ENCODE measurements around the gene FAM117A.

The FAM117A gene, protein sequence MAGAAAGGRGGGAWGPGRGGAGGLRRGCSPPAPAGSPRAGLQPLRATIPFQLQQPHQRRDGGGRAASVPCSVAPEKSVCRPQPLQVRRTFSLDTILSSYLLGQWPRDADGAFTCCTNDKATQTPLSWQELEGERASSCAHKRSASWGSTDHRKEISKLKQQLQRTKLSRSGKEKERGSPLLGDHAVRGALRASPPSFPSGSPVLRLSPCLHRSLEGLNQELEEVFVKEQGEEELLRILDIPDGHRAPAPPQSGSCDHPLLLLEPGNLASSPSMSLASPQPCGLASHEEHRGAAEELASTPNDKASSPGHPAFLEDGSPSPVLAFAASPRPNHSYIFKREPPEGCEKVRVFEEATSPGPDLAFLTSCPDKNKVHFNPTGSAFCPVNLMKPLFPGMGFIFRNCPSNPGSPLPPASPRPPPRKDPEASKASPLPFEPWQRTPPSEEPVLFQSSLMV
- total RNA-seq = 13.5 to 126 (median 41.7) reads per million in 9 experiments

DNA sequence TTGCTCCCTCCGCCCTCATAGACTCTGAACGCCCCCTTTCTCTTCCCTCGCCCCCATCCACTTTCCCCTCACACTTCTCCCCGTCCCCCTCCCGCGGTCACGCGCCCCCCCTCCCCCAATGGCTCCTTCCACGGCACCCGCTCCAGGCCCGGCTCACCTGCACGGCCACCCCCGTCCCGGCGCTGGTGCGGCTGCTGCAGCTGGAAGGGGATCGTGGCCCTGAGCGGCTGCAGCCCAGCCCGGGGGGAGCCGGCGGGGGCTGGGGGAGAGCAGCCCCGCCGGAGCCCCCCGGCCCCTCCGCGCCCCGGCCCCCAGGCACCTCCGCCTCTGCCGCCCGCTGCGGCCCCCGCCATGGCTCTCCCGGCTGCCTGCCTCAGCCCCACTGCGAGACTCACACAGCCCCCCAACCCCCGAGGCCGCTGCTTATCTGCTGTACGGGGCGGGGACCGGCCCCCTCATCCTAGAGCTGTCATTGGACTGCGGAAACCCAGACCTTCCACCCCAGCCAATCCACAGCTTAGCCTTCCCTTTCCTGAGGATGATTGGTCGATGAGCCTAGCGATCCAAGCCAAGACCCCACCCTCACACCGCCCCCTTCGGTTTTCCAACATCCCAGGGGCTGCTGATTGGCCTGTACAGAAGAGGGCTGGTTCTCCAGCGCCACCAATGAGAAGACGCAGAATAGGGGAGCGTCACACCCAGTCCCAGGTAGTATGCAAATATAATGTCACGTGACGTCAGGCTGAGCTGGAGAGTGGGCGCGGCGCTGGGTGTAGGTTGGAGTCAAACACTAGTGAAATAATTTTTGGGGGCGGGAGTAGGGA, at the start of gene FAM117A:
Gene FAM117A, minus strand, starts transcription at position 397 of the 824 bp plus-strand sequence. Its CDS starts 44 bp downstream, at position 353.
- ATAC-seq (replicated peaks) = peak; percentile 80
- H3K36me3 Mint-ChIP-seq (ENCODE audit: insufficient read depth) = peaks cover 32% of the 10 kb centered on the region
- peaks cover 49 to 58% of the 10 kb centered on the region in 2 donors for H3K4me1 Mint-ChIP-seq (ENCODE audit: low read depth in 2 of 2)

DNA sequence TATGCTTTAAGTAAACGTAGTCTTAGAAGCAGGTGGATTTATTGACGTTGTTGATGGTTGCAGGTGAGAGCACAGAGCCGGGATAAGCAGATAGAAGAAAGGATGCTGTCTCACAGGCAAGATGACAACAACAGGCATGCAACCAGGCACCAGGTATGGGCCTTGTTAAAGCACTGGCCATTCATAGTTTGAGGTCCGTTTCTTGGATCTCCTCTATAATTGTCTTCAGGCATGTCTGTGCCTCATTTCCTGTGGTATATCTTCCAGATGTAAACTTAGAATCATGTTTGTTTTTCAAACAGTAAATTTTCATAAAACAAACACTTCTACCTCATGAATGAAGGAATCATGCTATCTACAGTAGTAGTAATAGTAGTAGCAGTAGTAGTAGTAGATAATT, 45.1 kb upstream of the FAM117A start:
- DNase-seq (no peak), ATAC-seq (replicated peaks) (no peak)
- H3K36me3 Mint-ChIP-seq (ENCODE audit: insufficient read depth) = peaks cover 91% of the 10 kb centered on the region
- peak overlapping the region in 1 of 2 donors; percentile 57 for H3K27ac Mint-ChIP-seq
- no peaks in the 10 kb centered on the region for H3K9me3 Mint-ChIP-seq
- no peak overlapping the region for H3K4me3 Mint-ChIP-seq
- no peaks in the 10 kb centered on the region for H3K27me3 Mint-ChIP-seq
- peaks cover 11 to 42% of the 10 kb centered on the region in 2 donors for H3K4me1 Mint-ChIP-seq (ENCODE audit: low read depth in 2 of 2)

More for the DNA sequence above, at the start of gene FAM117A:
- Mint-ChIP-seq H3K27me3 (no peaks in the 10 kb centered on the region), H3K4me3 (peak within 1 kb of the TSS; percentile 95 to 97), H3K9me3 (no peaks in the 10 kb centered on the region), H3K27ac (peak within 1 kb of the TSS; percentile 95 to 99)
- peak; percentile 92 to 93 (median 92) for DNase-seq

DNA sequence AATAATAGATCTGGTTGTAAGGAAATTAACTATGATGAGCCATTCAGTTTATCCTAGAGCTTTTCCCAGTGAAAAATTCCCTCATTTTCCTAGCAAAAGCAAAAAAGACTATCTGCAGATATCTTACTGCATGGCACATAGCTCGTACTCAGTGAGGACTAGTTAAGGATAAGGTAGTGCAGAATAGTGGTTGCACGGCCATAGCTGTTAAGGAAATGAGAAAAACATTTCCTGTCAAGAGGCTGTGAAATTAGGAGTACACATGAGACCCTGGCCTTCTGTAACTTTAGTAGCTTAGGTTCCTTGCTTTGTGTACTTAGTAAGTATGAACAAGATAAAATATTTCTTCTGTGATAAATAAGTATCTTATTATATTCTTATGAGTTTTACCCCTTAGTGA, 34.8 kb upstream of the FAM117A start:
- Mint-ChIP-seq H3K4me3 (no peak overlapping the region), H3K4me1 (ENCODE audit: low read depth in 2 of 2) (peaks cover 28 to 49% of the 10 kb centered on the region in 2 donors), H3K9me3 (no peaks in the 10 kb centered on the region), H3K27me3 (no peaks in the 10 kb centered on the region), H3K36me3 (ENCODE audit: insufficient read depth) (peaks cover 96% of the 10 kb centered on the region), H3K27ac (peak overlapping the region in 1 of 2 donors; percentile 32)
- ATAC-seq (replicated peaks) = peak; percentile 48
- DNase-seq = no peak

DNA sequence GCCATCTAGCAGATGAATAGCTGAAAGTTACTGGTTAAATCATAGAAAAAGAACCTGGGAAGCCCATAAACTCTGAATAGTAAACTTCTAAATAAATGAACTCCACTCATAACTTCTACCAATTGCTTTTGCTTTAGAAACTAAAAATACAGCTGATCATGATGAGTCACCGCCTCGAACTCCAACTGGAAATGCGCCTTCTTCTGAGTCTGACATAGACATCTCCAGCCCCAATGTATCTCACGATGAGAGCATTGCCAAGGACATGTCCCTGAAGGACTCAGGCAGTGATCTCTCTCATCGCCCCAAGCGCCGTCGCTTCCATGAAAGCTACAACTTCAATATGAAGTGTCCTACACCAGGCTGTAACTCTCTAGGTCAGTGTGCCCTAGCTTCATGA, 34.3 kb upstream of the FAM117A start:
- peaks cover 28 to 52% of the 10 kb centered on the region in 2 donors for H3K4me1 Mint-ChIP-seq (ENCODE audit: low read depth in 2 of 2)
- DNase-seq = no peak
- peaks cover 96% of the 10 kb centered on the region for H3K36me3 Mint-ChIP-seq (ENCODE audit: insufficient read depth)
- H3K4me3 Mint-ChIP-seq = no peak overlapping the region
- no peaks in the 10 kb centered on the region for H3K9me3 Mint-ChIP-seq
- no peaks in the 10 kb centered on the region for H3K27me3 Mint-ChIP-seq
- no peak overlapping the region for H3K27ac Mint-ChIP-seq
- no peak for ATAC-seq (replicated peaks)

DNA sequence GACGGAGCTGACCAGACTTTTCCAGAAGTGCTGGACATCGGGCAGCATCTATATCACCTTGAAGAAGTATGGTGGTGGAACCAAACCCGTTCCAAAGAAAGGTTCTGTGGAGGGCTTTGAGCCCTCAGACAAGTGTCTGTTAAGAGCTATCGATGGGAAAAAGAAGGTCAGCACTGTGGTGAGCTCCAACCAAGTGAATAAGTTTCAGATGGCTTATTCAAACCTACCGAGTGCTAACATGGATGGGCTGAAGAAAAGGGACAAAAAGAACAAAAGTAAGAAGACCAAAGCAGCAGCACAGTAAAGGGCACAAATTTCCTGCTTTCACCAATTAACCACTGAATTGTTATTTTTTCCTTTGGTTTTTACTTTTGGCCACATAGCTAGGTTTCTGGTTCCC, 31.4 kb upstream of the FAM117A start:
- H3K4me3 Mint-ChIP-seq = peak overlapping the region; percentile 35 to 42
- H3K27me3 Mint-ChIP-seq = no peaks in the 10 kb centered on the region
- H3K4me1 Mint-ChIP-seq (ENCODE audit: low read depth in 2 of 2) = peaks cover 29 to 65% of the 10 kb centered on the region in 2 donors
- DNase-seq (no peak), ATAC-seq (replicated peaks) (no peak)
- H3K27ac Mint-ChIP-seq = peak overlapping the region in 1 of 2 donors; percentile 44
- peaks cover 91% of the 10 kb centered on the region for H3K36me3 Mint-ChIP-seq (ENCODE audit: insufficient read depth)
- H3K9me3 Mint-ChIP-seq = no peaks in the 10 kb centered on the region

DNA sequence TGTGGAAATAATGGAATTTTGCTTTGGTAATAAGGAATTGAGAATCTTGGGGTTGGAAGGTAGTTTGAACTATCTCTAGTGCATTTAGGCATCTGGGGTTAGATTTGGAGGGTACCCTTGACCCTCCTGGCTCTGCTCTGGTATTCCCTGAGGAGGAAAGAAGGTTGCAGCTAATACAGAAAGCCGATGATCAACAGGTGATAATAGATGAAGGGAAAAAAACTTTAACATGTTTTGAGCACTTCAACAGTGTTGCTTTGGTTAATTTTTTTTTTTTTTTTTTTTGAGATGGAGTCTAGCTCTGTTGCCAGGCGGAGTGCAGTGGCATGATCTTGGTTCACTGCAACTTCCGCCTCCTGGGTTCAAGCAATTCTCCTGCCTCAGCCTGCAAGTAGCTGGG, 29.4 kb upstream of the FAM117A start:
- no peaks in the 10 kb centered on the region for H3K9me3 Mint-ChIP-seq
- peaks cover 86% of the 10 kb centered on the region for H3K36me3 Mint-ChIP-seq (ENCODE audit: insufficient read depth)
- ATAC-seq (replicated peaks) (no peak), DNase-seq (no peak)
- peaks cover 37 to 68% of the 10 kb centered on the region in 2 donors for H3K4me1 Mint-ChIP-seq (ENCODE audit: low read depth in 2 of 2)
- no peaks in the 10 kb centered on the region for H3K27me3 Mint-ChIP-seq
- H3K4me3 Mint-ChIP-seq = no peak overlapping the region
- H3K27ac Mint-ChIP-seq = no peak overlapping the region

DNA sequence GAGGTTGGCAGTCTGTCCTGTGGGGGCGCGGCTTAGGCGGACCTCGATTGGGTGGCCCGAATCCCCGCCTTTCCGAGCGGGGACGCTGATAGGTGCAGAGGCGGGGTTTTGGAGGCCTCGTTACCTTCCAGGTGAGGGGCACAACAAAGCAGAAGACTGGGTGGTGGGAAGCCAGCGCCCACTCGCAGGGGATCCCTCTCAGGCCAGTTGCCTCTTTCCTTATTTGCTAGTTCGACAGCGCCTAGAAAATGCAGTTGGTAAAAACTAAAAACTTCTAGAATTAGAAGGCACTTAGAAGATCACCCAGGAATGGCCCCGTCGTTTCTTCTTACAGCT, 25.3 kb upstream of the FAM117A start:
- H3K9me3 Mint-ChIP-seq = peaks cover 0 to 5% of the 10 kb centered on the region in 2 donors
- ATAC-seq (replicated peaks) = no peak
- peaks cover 33 to 52% of the 10 kb centered on the region in 2 donors for H3K4me1 Mint-ChIP-seq (ENCODE audit: low read depth in 2 of 2)
- H3K27me3 Mint-ChIP-seq = no peaks in the 10 kb centered on the region
- peaks cover 53% of the 10 kb centered on the region for H3K36me3 Mint-ChIP-seq (ENCODE audit: insufficient read depth)
- peak overlapping the region; percentile 97 to 99 for H3K27ac Mint-ChIP-seq
- H3K4me3 Mint-ChIP-seq = peak overlapping the region; percentile 95 to 96
- no peak for DNase-seq

DNA sequence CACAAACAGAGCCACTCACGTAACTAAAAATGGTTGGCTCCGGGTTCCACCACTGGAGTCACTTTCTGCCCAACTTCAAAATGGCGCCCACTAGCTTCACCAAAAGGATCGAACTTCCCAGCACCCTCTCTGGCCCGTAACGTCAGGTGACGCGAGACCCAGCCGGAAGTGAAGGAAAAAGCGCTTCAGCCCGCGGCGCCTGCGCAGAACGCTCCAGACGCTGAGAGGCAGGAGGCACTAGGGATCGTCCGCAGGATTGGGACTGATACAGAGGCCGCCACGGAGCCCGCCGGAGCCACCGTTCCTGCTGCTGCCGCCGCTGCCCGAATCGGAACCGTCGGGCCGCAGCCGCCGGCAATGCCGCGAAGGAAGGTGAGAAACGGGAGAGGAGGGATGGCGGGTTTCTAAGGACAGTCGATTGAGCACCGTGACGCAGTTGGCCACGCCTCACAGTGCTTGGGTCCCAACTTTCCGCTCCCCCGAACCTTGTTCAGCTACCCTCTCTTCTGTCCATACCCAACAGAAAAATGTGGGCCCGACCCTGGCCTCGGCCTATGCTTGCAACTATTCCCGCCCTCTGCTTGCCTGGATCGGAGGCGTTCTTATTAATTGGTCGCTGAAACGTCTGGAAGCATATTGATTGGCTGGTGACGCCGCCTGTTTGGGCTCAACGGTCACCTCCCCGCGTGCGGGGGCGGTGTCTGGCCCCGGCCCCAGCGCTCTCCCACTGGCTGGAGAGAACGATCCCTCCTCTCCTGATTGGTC, 24.7 kb upstream of the FAM117A start, which contains the start of gene KAT7:
Gene KAT7, plus strand, starts transcription at position 204 of the 765 bp plus-strand sequence. Its CDS starts 154 bp downstream, at position 358.
- peaks cover 0 to 5% of the 10 kb centered on the region in 2 donors for H3K9me3 Mint-ChIP-seq
- DNase-seq = peak; percentile 96 to 97 (median 97)
- peaks cover 48% of the 10 kb centered on the region for H3K36me3 Mint-ChIP-seq (ENCODE audit: insufficient read depth)
- peak within 1 kb of the TSS; percentile 95 to 96 for H3K4me3 Mint-ChIP-seq
- H3K4me1 Mint-ChIP-seq (ENCODE audit: low read depth in 2 of 2) = peaks cover 30 to 47% of the 10 kb centered on the region in 2 donors
- H3K27ac Mint-ChIP-seq = peak within 1 kb of the TSS; percentile 97 to 99
- ATAC-seq (replicated peaks) = peak; percentile 82
- H3K27me3 Mint-ChIP-seq = no peaks in the 10 kb centered on the region

DNA sequence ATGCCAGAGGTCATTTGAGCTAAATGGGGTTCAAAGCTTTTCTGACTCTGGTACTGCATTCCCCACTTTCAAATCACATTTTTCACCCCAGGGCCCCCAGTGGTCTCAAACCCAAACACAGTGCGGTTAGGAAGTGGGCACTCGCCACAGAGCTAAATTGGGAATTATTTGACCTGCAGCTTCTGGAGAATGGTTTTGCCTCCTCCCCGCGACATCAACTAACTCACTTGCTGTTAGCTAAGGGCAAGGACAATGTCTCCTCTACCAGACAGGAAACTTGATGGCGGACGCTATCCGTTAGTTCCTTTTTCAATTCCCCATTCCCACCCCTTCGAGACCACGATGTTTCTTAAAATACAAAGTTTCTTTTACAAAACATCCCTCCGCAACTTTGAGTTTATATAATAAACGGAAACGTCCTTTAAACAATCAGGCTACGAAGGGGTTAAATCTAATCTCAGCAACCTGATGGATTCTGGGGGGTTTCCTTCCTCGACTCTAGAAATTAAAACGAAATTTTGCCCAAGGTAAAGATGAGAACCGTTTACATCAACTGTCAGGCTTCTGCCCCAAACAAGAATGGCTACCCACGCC, 24.1 kb upstream of the FAM117A start:
- Mint-ChIP-seq H3K27me3 (no peaks in the 10 kb centered on the region), H3K36me3 (ENCODE audit: insufficient read depth) (peaks cover 41% of the 10 kb centered on the region), H3K4me3 (peak overlapping the region; percentile 95 to 96), H3K4me1 (ENCODE audit: low read depth in 2 of 2) (peaks cover 30 to 42% of the 10 kb centered on the region in 2 donors), H3K9me3 (peaks cover 0 to 5% of the 10 kb centered on the region in 2 donors), H3K27ac (peak overlapping the region; percentile 97 to 99)
- ATAC-seq (replicated peaks) (no peak), DNase-seq (peak in 2 of 3 experiments; percentile 2 to 20)

DNA sequence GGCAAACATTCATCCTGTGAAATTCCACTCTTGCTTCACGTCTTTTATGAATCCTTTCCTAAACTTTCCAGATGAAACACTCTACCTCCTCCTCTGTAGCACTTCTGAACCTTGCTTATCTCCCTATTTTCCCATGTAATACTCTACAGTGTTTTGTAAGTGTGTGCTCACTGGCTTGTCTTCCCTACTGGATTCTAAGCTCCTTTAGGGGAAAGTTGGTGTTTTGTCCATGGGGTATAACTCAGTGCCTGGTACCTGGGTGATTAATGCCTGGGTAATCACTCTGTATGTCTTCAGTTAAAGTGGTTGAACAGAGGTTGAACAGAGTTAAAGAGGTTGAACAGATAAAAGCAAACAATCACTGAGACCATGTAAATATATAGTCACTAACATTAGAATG, 20.7 kb upstream of the FAM117A start:
- DNase-seq (no peak), ATAC-seq (replicated peaks) (no peak)
- peaks cover 20% of the 10 kb centered on the region for H3K36me3 Mint-ChIP-seq (ENCODE audit: insufficient read depth)
- no peaks in the 10 kb centered on the region for H3K27me3 Mint-ChIP-seq
- peaks cover 16 to 20% of the 10 kb centered on the region in 2 donors for H3K4me1 Mint-ChIP-seq (ENCODE audit: low read depth in 2 of 2)
- H3K4me3 Mint-ChIP-seq = no peak overlapping the region
- H3K9me3 Mint-ChIP-seq = peaks cover 0 to 5% of the 10 kb centered on the region in 2 donors
- H3K27ac Mint-ChIP-seq = no peak overlapping the region

DNA sequence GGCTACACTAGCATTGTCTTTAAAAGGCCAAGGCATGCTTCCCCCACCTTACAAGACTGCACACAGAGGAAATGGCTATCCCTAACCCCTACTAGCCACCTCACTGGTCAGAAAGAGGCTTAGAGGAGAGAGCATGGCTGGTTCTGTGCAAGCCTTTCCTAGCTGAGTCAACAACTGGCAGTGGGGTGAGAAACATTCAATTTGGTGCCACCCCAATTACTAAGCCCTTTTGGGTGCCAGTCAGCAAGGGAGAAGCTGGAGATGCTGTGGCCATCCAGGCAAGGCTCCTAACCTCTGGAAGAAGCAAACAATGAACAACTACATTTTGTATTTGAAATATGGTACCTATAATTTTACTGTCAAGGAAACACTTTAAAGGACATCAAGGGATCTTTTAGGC, 19.9 kb upstream of the FAM117A start:
- ATAC-seq (replicated peaks) (no peak), DNase-seq (no peak)
- Mint-ChIP-seq H3K27me3 (no peaks in the 10 kb centered on the region), H3K4me3 (no peak overlapping the region), H3K27ac (no peak overlapping the region), H3K4me1 (ENCODE audit: low read depth in 2 of 2) (peaks cover 13 to 15% of the 10 kb centered on the region in 2 donors), H3K9me3 (peaks cover 0 to 5% of the 10 kb centered on the region in 2 donors), H3K36me3 (ENCODE audit: insufficient read depth) (peaks cover 11% of the 10 kb centered on the region)

DNA sequence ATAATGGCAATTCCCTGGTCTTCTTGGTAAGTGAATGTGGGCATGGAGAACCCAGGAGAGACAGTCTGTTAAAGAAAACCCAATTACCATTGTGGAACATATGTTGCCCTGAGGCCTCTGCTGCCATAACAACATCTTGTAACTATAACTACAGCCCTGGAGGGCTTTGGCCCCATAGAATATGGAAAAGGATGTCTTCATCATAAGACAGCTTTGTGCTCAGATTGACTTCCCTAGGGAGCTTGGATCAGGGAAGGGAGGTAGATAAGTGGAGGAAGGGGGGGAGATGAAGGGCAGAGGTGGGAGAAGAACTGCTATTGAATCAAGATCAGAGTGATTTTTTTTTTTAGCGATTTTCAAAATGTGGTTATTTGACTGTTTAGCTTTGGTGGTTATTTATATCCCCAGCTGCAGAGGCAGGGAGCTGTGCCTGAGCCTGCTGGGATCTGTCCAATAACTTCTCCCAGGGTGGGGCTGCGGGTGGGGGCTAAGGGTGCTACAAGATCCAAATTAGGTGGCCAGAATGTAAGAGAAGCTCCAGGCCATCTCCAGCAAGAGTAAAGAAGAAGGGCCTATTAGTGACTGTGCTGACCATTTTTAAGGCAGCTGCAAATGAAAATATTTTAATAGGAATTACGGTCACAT, 19.3 kb upstream of the FAM117A start:
- H3K4me3 Mint-ChIP-seq = no peak overlapping the region
- ATAC-seq (replicated peaks) (no peak), DNase-seq (no peak)
- H3K27ac Mint-ChIP-seq = no peak overlapping the region
- peaks cover 5% of the 10 kb centered on the region for H3K36me3 Mint-ChIP-seq (ENCODE audit: insufficient read depth)
- H3K9me3 Mint-ChIP-seq = peaks cover 0 to 5% of the 10 kb centered on the region in 2 donors
- no peaks in the 10 kb centered on the region for H3K27me3 Mint-ChIP-seq
- peaks cover 13% of the 10 kb centered on the region in 2 donors for H3K4me1 Mint-ChIP-seq (ENCODE audit: low read depth in 2 of 2)

Data from effector memory CD8-positive, alpha-beta T cell (primary cell).